HG02870 (cell line): ENCODE data around the gene PDC.

Experiments
- ATAC-seq: cut with Tn5 transposase; IDR thresholded peaks from one replicate; pipeline ENCODE4 v1.9.1; 2021; ENCODE audit warnings: mild to moderate bottlenecking, moderate library complexity; ENCODE audit not compliant: unreplicated experiment

PDC gene

DNA sequence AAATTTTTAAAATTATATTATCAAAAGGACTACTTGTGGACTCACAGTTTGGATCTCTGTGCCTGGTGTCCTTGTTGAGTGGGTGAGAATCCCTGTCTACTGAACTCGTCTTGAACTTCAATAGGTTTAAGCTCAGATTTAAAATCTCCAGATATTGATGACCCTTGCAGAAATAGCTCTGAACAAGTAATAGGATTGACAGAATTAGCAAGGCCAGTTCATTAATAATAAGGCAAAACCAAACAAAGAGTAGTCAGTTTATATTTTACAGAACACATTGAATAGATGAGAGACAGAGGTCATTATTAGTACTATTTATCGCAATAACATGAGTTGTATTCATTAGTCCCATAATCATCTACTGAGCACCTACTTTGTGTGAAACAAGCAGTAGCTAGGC is at the start of gene PDC:
Gene PDC, minus strand, starts transcription at position 101 of the 400 bp plus-strand sequence. CDS start 11,655 bp downstream, outside the sequence.
- ATAC-seq, result no peak

DNA sequence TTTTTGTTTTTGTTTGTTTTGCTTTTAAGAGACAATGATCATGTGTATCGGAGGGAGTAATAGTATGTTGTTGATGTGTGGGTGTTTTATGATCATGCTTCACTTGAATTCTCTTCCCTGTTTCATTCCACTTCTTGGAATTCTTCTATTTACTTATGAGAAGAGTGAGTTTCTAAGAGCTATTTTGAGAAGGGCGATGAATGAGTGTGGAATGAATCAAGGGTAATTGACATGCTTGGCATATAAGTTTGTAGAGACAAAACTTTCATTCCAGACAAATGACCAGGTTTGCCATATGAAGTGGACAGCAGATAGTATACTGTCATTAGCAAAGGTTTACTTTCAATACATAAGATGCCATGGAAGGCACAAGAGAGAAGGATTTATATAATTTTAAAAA is 42.3 kb upstream of the PDC start:
- no peak for ATAC-seq

DNA sequence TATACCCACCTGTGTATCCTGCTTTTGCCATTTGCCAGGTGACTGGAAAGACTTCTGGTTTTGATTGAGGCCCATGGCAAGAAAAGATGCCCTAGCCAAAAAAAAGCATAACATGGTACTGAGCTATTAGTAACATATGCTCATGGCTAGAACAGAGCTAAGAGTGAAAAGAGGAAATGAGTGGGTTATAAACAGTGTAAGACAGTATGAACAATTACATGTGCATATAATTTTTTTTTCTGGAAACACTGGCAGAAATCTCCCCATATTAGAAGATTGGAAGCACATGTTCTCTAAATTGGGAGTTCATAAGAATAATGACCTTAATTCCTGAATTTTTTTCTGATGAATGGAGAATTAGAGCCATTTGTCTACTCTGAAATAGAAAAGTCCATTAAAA is 41.2 kb upstream of the PDC start:
- ATAC-seq, result peak; percentile 73

DNA sequence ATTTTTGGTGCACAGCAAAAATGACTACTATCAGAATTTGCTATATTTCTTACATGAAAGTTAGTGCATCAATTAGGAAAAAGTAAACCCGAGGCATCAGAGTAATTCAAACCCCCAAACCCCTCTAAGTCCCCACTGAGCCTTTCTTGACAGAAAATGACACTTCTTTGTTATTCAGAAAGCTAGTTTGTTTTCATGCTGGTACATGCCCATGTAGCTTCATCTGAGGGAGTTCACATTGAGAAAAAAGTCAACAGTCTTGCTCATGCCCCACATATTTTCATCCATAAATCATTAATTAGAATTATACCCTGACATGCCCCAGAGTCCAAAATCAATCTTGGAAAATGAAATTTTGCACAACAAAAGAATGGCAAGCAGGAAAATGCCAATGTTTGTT is 39.9 kb upstream of the PDC start:
- ATAC-seq, result no peak

DNA sequence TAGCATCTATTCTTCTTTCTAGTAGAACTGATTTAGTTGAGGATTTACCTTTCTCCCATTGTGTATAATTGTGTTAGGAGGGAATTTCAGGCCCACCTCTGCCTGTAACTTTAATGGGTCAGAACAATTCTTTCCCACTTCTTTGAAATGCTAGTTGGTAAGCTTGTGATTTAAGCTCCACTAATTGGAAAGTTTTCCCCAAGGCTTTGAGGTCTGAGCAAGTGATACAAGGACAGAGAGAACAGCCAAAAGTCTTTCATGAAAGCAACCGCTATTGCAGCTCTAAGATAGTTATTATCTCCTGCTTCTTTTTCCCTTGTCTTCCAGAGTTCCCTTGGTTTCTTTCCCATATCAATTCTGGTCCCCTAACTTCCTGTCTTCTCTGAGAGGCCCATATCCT is 38.7 kb upstream of the PDC start:
- ATAC-seq, result no peak

DNA sequence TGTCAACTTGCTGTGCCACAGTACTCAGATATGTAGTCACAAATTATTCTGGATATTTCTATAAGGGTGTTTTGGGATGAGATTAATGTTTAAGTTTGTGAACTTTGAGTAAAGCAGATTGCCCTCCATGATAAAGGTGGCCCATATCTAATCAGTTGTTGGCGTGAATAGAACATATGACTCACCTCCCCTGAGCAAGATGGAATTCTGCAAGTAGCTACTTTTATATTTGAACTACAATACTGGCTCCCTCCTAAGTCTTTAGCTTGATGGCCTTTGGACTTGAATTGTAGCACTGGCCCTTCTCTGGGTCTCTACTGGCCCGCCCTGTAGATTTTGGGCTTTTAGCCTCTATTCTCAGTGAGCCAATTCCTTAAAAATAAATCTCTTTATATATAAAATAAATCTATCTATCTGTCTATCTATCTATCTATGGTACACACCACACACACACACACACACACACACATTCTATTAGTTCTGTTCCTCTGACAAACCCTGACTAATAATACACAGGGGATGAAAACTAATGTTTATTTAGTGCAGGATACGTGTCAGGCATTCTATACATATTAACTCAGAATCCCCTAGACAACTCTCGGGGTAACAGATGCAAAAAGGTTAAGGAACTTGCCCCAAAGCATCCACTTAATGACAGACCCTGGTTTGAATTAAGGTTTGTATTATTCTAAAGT is 37.9 kb upstream of the PDC start:
- no peak for ATAC-seq

DNA sequence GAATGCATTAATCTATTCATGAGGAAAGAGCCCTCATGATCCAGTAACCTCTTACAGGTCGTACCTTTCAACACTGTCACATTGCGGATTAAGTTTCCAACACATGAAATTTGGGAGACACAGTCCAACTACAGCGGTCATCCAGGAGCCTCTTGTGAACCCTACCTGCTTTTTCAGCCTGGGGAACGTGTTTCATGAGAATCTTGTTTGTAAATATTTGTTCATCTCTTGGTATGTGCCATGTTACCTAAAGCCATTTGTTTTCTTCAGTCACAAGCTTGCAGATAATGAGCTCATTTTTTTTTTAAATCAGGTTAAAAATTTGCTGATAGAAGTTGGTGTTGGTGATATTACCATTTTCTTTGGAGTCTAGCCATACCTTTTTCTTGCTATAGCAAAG is 37.2 kb upstream of the PDC start:
- ATAC-seq, result no peak

DNA sequence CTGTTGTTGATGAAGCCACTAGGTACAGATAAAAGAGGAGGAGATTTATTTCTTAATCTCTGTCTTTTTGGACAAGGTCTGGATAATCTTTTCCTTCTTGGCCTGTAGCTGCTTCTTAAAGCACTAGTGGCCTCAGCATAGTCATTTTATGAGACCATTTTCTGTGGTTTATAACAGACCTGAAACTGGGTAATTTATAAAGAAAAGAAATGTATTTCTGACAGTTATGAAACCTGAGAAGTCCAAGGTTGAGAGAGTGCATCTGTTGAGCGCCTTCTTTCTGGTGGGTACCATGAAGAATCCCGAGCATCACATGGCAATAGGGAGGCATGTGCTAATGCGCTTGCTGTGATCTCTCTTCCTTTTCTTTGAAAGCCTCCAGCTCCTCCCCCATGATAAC is 36.7 kb upstream of the PDC start:
- ATAC-seq, result peak; percentile 48

DNA sequence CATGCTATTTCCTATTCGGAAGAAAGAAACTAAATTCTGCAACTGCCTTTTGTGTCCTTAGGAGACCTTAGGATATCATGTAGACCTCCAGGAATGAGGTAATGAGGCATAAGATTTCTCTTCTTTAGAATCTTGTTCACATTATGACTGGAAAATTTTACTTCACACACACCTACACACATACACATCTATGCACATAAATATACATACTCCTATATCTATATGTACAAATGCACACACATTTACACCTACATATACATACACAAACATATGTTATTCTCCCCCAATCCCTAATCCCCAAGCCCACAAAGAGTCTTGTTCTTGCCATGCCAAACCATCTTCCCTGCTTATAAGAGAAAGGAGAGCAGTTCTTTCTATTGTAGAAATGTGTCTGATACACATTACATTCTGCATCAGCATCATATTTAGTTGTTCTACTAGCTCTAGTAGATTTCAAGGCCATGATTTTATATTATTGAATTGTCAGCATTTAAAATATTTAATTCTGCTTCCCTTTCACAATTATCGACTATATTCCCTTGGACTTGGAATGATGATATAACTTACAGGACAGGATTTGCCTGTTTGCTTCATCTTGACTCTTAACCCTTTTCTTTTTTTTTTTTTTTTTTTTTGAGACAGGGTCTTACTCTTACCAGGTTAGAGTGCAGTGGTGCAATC is 35.4 kb upstream of the PDC start:
- no peak for ATAC-seq

DNA sequence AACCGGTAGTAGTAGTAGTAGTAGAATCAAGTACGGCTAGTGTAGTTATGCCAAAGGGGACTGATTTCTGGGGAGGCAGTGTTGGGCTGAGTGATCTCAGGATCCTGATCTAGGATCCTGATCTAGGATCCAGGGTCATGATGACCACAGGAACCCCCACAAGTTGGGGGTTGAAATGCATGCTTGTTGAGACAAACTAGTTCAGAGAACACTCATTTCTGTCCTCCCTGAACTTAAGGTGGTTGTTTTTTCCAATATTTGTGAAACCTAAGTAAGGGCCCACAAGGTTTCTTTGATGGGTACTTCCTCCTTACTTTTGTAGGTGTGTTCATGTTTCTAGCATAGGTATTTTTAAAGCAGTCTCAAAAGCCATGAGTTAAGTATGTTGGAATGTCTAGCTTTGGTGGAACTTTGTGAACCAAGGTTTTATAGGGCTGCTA is 33.9 kb upstream of the PDC start:
- peak; percentile 71 for ATAC-seq

DNA sequence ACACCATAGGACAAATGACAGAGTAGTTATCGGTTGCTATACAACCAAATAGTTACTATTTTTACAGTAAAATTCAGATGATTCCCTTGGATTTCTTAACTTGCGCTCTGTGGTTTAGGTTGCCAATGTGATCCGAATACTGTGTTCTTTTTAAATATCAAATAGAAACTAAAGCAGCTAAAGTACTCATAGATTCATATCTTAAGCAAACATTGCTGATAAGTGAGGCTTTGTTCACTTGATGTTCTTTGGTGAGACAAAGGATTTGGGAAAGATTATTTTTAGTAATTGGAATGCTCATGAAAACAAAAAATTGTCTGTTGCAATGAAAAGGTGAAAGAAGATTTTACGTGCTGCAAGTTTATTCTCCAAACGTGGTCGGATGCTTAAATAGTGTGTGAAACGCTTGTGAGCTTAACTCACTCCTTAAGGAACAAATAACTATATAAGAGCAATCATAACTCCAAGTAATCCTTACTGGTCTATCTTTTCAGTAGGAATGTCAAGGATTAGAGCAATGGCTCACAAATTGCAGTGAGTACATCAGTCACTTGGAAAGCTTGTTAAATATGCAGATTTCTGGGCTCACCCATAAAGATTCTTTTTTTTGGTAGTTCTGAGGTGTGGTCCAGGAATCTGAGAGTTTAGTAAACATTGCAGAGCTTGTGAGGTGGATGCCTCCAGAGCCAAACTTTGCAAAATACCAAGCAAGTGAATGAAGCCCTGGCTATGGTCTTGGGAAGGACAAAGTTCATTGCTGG is 31.8 kb upstream of the PDC start:
- ATAC-seq, result no peak

DNA sequence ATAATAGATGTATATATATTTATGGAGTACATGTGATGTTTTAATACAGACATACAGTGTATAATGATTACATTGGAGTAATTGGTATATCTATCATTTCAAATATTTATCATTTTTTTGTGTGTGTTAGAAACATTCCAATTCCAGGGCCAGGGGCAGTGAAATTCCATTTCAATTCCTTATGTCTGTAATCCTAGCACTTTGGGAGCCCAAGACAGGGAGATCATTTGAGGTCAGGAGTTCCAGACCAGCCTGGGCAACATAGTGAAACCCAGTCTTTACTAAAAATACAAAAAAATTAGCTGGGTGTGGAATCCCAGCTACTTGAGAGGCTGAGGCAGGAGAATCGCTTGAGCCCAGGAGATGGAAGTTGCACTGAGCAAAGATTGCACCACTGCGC is 30.4 kb upstream of the PDC start:
- no peak for ATAC-seq

DNA sequence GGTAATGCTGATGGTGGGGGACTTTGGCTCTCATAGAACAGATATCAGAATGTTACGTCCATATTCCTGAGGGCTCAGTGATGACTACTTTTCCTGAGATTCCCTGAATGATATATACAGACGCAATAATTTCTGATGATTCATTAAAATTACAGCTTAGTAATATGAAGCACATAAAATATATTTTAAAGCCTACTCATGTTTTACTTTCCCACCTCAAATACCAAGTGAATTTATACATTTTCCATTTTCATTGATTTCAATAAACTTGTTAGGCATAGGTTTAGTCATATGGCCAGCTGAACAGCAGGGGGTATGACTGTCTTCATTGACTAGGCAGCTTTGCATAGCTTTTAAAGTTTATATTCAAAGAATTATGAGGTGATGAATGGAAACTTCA is 26.2 kb upstream of the PDC start:
- no peak for ATAC-seq

DNA sequence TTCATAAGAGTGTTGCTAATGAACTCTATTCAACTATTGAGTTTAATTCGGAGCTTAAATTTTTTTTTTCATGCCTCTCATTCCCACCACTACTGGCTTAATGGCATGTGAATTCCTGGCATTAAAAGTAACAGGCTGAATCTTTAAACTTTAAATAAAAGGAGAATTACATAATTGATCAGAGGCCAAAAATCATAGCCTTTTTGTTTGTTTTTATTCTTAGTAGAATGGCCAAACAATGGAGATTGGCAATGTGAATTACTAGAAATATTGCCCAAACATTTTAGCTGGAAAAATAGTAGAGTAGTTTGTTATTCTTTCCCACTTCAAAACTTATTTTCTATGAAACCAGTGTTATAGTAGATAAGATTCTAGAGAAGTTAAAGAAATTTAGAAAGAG is 25.1 kb upstream of the PDC start:
- no peak for ATAC-seq

DNA sequence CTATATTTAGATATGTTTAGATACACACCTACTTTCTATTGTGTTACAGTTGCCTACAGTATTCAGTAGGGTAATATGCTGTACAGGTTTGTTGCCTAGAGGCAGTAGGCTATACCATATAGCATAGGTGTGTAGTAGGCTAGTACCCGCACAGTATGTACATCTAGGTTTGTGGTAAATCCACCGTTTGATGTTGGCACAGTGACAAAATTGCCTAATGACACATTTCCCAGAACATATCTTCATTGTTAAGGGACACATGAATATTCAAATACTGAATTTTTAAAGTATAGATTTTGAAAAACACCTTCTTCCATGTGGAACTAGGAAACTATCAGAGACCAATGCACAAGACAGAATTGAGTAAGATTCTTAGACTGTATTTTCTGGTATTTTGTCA is 22.6 kb upstream of the PDC start:
- ATAC-seq, result no peak

DNA sequence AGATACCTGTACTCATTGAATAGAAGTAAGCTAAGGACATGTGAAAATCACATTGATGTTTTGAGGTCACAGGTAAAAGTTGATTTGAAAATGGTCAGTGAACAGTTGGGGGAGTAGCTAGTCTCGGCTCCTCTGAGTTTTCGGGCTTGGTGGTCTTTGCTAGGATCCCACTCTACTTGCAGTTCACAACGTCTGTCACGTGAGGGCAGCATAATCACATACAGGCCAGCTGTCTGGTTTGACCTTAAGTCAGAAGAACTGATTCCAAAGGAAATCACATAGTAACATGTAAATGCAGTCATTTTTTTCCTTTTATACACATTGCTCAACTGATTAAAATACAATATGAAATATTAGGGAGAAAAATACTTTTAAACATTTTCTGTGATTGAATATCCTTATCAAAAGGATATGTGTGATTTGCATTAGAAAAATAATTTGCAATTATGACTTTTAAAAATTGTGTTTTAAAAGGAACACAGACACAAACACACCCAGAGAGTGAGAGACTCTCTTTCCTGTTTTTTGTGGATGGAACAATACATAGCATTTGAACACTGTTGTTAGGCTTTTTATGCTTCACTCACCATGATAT is 21.8 kb upstream of the PDC start:
- ATAC-seq, result peak; percentile 85

DNA sequence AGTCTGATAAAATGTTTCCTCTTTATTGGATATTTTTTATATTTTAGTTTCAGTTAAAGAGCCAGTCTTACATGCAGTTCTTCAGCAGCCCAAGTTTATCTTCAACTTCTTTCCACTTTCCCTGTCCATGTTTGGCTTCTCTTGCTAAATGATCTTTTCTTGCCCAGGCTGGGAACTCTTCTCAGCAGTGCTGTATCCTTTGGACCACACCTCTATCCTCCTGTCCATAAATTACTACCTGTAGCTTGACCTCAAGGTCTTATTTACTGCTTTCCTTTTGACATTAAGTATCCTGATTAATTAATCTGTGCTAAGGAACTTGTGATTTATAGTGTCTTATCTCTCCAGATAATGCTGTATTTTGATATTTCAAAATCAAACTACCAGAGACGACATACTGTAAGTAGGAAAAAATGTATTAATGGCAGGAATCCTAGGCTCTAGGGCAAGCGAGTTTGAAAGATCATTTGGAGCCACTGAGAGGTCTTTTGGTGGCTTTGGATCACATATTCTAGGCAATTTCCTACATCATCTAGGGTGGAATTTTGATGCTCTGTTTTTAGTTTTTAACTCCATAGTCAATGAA is 20.5 kb upstream of the PDC start:
- no peak for ATAC-seq

DNA sequence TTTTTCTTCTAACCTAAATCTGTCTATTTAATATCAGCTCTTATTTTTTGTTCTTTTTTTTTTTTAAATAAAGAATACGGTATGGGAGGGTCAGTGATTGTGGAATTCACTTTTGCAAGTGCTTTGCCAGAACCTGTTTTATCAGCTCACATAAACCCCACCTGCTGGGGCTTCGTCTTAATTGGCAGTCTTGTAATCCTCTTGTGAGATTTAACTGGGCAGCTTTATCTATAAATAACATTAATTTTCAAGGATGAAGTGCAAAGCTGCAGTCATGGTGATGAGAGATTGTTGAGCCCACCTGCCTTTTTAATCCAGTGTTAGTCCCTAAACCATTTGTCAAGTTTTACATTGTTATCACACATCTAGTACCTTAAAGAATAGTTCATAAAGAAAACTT is 18.2 kb upstream of the PDC start:
- ATAC-seq, result no peak

DNA sequence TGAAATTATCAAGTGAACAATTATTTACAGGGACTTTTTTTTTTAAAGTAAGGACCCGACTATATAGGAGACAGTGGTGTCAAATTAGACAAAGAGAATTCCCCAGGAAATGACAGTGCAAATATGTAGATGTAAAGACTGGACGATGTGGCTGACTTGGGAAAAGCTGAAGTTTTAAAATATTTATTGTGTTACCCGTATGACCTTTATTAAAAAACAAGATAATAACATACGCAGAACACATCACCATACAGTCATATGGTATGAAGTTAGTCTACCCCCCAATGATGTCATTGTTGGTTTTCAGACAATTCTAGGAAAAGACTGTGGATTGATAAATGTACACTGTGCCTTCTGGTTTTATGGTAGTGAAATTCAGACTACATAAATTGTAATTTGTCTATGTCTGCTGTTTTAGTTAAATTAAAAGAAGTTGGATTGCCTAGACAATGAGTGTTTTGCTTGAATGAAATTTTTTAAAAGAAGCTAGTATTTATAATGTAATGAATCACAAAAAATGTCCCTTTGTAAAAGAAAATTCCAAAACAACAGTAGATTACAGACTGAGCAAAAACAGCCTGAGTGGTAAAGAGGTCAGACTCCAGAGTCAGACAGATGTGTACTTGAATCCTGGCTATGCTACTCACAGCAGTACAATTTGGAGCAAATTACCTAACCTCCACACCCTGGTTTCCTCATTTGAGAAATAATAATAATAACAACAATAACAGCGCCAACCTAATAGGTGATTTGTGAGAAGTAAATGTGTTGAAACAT is 15.5 kb upstream of the PDC start:
- ATAC-seq, result no peak

DNA sequence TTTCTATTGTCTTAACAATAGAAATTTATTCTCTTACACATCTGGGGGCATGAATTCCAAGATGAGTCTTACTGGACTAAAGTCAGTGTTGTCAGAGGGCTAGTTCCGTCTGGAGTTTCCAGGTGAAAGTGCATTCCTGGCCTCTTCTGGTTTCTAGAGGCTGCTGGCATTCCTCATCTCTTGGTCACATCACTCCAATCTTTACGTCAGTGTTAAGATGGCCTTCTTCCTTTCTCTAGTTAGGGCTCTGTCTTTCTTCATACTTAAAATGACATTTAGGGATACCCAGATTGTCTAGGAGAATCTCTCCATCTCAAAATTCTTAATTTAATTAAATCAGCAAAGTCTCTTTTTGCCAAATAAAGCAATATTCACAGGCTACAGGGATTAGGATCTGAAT is 13.3 kb upstream of the PDC start:
- no peak for ATAC-seq

DNA sequence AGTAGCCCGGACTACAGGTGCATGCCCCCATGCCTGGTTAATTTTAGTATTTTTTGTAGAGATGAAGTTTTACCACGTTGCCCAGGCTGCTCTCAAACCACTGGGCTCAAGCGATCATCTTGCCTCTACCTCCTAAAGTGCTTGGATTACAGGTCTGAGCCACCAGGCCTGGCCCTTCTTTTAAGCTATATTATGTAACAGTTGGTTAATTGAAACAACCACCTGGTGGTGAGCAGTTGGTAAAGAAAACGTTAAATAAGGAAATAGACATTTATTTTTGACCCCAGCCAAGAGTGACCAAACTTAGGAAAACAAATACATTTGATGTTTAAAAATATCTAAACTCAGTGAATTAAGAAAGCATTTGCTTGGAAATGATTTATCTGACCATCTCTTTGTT is 12.1 kb upstream of the PDC start:
- peak; percentile 15 for ATAC-seq
